IPS-NIHi7 (cell line): ENCODE measurements around the gene REXO5.
"Not testable (repeated sequence)": the region's sequence is repeated elsewhere in the genome, so short reads cannot be mapped to it uniquely, and the experiment has no call there.

Experiments
- DNase-seq: peaks from one replicate; pipeline ENCODE4 v3.0.0; 2012; ENCODE audit warnings: mixed read lengths; ENCODE audit errors: extremely low spot score

The REXO5 gene

DNA sequence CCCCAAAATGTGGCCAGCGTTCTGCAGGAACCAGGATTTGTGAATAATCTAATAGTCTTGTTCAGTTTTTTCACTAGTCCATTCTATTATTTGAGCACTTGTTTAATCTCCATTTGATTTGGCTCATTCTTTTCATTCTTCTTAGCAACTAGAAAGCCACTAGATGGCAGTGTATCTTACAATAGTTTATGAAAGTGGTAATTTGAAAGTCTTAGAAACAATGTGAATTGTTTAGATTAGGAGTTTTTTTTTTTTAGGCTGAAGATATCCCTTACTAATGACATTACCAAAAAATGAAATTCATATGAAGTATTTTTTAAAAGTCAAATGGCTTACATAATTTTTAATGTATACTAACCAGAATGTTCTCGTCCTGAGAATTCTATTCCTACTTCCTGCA lies 6.7 kb upstream of the REXO5 start:
- DNase-seq: no peak

DNA sequence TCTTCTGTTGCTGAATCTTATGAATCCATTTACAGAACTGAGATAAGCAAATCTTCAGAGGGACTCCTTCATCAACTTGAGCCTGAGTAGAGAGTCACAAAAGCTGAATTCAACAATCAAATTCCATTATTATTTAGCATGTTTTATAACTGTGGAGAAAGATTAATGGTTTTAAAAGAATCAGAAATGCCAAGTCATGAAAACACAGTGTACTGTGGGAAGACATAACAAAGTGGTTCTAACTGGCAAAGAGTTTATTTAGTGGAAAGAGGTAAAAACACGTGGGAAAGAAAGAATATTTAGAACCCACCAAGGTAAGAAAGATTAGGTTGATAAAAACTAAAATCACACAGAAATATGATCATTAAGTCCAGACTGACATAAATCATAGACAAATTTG lies 5.0 kb upstream of the REXO5 start:
- DNase-seq: no peak

GRCh38 chr16:20803192-20803560 lies 3.2 kb upstream of the REXO5 start:
- DNase-seq: no peak

- DNase-seq: no peak
Measured at GRCh38 chr16:20803561-20804214, 2.6 kb upstream of the REXO5 start.

DNA sequence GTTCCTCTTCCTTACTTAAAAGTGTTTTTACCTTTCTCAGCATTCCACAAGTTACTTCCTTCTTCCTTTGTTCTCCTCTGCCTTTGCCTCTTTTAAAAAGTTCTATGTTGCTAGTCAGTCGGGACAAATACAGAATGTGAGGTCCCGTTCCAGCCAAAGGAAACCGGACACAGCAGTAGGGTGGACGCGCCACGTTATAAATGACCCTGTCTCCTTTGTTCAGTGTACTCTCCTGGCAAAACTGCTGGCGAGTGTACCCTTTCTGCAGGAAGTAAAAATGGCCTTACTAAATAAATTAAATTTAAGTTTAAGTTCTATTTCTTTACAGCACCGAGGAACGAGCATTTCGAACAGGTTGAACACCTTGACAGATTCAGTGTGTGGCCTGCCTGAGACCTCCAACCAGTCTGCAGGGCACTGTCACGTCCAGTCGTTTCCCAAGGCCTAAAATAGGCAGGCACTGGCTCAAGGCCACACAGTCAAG lies 601 bp upstream of the REXO5 start:
- DNase-seq: not testable (repeated sequence)

- no peak for DNase-seq
Measured at GRCh38 chr16:20807862-20808261, 1.5 kb downstream of the REXO5 start.

DNA sequence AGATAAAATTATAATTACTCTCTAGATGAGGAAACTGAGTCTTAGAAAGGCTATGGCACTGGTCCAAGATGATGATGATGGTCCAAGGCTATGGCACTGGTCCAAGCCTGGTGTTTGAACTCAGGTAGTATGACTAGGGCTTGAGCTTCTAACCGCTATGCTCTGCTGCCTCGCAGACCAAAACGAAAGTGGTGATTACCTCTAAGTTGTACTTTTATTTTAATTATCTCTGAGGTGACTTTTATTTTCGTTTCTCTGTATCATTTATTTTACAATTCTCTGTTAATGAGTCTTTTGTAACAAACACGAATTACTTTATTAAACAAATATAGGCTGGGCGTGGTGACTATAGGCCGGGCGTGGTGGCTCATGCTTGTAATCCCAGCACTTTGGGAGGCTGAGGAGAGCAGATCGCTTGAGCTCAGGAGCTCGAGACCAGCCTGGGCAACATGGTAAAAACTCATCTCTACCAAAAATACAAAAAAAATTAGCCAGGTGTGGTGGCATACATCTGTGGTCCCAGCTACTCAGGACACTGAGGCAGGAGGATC lies 5.6 kb downstream of the REXO5 start:
- no peak for DNase-seq

DNA sequence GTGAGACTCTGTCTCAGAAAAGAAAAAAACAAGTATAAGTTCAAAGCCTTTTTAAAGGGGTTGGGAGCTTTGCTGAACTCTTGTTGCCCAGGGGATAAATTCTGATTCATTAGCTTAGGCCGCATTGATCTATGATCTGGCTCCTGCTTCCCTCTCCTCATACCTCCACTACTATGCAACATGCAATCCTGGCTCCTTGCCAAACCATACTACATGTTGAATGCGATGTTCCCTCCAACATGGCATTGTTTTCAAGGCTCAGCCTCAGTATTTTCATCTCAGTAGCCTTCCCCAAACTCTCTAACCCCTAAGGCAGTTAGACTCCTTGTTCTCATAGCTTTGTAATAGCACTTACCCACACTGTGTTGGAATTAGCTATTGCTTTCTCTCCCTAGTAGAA lies 6.2 kb downstream of the REXO5 start:
- no peak for DNase-seq

GRCh38 chr16:20814784-20815183 lies 8.5 kb downstream of the REXO5 start:
- no peak for DNase-seq

- no peak for DNase-seq
Measured at GRCh38 chr16:20818929-20819585, 12.7 kb downstream of the REXO5 start.

GRCh38 chr16:20821682-20822081 lies 15.4 kb downstream of the REXO5 start:
- DNase-seq: no peak

- no peak for DNase-seq
Measured at GRCh38 chr16:20822521-20823325, 16.4 kb downstream of the REXO5 start.

GRCh38 chr16:20826039-20826566 lies 19.8 kb downstream of the REXO5 start:
- no peak for DNase-seq

GRCh38 chr16:20829536-20829935 lies 23.2 kb downstream of the REXO5 start:
- no peak for DNase-seq

GRCh38 chr16:20830372-20830771 lies 24.0 kb downstream of the REXO5 start:
- DNase-seq: no peak

- DNase-seq: no peak
Measured at GRCh38 chr16:20833086-20833485, 26.8 kb downstream of the REXO5 start.

DNA sequence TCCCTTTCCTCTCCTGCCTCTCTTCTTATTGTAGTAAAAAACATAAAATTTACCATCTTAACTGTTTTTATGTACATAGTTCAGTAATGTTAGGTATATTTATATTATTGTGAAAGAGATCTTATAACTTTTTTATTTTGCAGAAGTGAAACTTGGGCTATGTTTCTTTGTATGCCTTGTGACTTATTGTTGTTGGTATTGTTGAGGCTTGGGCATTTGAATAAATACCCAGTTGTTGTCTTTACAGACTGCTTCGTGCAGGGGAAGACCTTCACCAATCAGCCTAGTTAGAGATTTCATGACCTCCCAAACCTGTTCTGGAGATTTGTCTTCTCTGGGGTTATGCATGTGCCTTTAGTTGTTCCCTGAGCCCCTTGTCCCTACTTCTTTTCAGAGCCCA lies 31.9 kb downstream of the REXO5 start:
- DNase-seq: no peak

DNA sequence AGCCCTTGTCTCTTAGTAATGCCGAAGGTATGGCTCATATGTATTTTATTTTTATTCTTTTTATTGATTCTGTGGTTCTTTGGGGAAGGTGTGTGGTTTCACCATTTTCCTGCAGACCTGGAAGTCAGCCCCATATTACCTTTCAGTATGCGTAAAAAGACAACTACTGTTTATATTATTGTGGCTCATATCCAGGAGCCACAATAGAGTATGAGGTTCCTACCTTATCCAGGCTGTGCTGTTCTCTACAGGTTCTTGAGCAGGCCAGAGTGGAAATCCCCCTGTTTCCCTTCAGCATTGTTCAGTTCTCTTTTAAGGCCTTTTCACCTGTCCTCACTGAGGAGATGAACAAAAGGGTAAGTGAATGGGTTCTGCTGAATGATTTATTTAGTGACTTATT lies 33.2 kb downstream of the REXO5 start:
- DNase-seq: no peak

GRCh38 chr16:20844054-20844453 lies 37.7 kb downstream of the REXO5 start:
- DNase-seq: no peak

DNA sequence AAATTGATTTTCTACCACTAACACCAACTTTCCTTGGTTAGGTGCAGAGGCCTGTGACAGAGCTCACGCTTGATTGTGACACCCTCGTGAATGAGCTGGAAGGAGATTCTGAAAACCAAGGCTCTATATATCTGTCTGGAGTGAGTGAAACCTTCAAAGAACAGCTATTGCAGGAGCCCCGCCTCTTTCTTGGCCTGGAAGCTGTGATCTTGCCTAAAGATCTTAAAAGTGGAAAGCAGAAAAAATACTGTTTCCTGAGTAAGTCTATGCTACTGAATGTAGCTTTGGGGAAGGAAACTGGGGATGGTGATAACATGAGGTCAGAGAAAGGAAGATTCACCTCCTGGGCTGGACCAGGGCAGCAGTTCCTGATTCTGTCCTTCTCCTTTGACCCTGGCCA lies 38.3 kb downstream of the REXO5 start:
- DNase-seq: no peak

- no peak for DNase-seq
Measured at GRCh38 chr16:20846030-20846429, 39.7 kb downstream of the REXO5 start.

DNA sequence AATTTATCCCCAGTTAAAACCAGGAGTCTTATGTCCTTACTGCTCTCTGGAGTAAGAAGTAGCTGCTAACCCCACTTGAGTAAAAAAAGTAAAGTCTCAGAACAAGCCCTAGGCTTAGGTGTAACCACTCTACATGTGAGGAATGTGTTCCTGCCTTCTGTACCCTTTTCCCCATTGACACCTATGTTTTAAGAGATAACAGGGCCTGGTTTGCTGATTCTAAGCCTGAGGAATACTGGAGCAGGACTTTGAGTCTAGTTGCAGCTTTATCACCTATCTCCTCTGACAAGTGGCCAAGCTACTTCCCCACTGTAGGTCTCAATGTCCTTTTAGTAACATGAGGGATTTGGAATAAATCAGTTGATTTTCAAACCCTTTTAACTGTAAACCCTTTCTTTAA lies 40.2 kb downstream of the REXO5 start:
- no peak for DNase-seq
